ENCODE measurements around the gene PTGES2.

PTGES2 gene

DNA sequence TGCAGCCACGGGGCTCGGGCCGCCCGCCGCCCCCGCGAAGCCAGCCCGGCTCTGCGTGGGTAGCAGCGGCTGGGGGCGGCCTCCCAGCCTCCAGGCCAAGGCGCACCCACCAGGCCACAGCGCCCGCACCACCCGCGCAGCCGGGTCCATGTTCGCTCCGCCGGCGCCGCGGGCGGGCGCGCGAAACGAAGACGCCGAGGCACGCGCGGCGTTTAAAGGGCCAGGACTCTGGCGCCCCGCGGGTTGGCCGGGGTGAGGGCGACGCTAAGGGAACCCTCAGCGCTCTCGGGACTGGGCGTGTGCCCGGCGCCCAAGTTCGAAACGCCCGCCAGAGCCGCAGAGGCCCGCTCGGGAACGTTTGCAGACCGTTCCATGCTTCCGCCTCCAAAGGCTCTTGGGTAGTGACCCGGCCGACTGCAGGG is at the start of gene PTGES2:
PTGES2 (minus strand) TSS at position 162 of the 422 bp plus-strand sequence; CDS start at position 150, 12 bp downstream.
- peak; percentile 87 for DNase-seq

DNA sequence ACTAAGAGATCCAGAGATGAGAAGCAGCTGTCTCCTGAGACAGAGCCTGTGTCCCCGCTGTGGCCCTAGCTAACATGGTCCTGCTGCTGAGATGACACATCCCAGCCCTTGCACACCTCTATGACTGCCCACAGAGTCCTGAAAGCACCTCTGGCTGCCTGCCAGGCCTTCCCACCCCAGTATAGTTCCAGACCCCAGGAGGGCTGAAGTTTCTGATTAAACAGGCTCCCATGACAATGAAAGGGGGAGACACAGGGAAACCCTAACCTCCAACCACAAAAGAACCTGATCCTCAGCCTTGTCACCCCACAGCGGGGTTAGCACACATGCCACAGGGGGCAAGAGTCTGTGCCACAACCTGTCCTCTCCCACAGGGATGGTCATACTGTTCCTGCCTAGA is 48.2 kb upstream of the PTGES2 start:
- no peak for DNase-seq

DNA sequence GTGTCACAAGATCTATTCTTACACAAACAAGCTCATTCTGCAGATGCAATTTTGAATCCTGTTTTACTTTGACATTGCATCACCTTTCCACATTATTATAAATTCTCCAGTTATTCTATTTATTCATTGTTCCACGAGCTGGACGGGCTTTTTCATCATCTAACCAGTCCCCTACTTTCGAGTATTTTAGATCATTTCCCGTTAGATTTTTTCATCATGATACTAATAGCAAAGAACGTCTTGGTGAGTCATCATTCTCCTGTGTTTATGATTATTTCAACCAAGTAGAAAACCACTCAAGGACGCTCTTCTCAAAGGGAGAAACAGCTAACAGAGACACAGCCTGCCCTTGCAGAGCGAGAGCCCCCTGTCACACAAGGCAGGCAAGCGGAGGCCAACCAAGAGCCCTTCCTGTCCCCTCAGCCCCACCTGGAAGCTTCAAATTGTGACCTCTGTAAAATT is 47.6 kb upstream of the PTGES2 start:
- no peak for DNase-seq

DNA sequence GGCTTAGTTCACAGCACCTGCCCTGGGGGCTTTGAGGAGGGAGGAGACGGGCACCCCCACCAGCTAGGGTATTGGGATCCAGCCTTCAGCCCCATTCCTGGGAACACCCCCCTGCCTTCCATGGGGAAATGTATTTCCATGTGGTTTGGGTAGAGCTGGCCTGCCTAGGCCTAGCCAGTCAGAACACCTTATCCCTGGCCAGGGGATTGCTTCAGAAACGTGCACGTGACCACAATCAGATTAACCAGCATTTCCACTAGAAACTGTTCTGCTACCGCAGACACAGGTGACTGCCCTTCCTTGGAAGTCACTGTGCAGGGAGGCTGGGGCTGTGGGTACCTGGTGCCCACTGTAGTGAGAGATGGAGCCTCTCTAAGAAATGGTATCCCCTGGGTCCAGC is 46.5 kb upstream of the PTGES2 start:
- DNase-seq: no peak

DNA sequence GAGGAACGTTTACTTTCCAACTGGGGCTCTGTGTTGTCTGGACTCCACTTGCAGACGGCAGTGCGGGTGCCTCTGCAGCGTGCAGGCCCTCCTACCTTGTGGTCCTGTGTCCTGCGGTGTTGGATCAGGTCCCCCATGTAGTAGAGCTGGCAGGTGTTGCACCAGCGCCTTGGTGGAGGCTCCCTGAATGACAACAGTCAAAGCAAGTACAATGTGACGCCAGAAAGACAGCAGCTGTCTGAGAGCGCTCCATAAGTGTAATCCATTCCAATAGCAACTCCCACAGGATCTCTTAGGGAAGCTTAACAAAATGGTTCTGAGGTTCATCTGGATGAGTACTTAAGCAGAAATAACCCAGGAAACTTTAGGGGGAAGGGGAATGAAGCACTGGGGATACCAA is 42.4 kb upstream of the PTGES2 start:
- DNase-seq: no peak

DNA sequence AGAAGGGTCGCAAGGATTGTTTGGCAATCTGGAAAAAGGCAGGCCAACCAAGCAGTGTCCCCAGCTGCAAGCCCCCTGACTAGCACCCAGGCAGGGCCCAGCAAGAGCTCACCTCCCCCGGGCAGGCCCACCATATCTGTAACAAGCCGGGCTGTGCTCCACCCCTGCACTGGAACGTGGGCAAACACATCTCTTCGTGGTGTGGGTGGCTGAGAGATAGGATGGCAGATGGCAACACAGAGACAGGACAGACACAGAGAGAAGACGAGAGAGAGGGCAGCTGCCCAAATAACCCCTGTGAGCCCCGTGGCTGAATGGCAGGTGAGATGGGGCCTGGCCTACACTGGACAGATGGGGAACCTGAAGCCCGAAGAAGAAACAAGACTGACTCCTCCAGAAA is 42.0 kb upstream of the PTGES2 start:
- DNase-seq: no peak

DNA sequence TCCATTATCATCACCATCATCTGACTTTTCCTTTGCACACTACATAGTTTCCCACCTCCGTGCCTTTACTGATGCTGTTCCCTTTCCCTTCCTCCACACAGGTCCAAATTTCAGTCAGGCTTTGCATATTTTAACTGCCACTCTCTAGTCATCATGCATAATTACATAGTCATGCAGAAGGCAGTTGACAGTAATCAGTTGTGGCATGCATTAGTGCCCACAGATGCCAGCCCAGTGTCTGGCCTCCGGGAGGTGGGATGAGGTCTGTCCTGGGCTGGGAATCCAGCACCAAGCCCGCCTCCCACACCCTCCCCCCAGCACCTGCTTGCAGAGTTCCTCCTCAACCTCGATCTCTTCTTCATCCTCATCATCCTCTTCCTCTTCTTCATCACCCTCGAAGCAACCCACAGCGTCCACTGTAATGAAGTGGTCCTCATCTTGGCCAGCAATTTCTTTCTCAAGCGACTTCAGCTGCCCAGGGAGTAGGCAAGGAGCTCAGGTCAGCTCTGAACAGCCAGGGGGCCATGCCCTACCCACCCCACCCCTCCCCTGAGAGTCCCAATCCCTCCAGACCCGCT is 41.3 kb upstream of the PTGES2 start:
- no peak for DNase-seq

DNA sequence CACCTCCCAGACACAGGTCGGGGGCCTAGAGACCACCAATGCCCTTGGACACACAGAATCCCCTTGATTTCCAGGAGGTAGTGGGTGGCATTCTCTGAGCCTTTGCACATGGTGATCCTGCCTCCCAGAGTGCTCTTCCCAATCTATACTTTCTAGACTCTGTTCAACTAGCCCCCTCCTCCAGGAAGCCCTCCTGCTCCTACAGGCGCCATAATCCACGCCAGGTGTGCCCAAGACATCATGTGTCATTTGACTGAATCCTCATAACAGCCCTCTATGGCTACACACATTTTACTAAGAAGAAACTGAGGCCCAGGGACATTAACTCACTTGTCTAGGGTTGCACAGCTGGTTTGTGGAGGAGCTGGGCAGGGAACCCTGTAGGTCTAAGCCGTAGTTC is 39.7 kb upstream of the PTGES2 start:
- no peak for DNase-seq

DNA sequence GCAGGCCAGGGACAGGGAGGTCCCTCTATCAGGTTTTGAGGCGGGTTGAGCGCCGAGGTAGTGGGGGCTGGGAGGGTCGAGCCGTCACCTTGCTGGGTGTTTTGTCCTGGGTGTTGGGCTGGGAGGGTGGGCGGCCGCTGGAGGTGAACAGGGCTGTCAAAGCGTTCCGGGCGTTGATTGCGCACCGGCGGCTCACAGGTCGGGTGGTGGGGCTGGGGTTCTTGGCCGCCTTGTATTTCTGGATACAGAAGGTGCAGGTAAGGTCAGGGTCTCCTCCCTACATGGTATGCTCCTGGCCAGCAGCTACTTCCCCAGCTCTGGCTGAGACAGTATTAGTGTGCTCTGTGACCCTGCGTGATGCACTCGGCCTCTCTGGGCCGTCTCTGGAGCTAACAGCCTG is 38.6 kb upstream of the PTGES2 start:
- DNase-seq: no peak

DNA sequence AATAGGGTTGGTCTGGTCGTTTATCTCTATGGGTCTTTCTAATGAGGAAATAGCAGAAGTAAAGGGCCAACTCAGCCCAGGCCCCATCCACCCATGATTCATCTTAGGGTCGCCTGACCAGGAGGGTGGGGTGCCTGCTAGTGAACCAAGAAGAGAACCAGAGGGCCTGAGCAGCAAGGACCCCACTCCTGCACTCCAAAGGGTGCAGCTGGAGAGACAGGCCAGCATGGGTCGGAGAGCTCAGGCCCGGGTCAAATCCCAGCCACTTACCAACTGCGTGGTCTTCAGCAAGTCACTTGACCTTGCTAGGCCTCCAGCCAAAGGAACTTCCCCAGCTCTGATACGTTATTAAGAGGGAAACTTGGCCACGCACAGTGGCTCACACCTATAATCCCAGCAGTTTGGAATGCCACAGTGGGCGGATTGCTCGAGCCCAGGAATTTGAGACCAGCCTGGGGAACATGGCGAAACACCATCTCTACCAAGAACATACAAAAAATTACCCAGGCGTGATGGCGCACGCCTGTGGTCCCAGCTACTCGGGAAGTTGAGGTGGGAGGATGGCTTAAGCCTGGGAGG is 36.9 kb upstream of the PTGES2 start:
- no peak for DNase-seq

DNA sequence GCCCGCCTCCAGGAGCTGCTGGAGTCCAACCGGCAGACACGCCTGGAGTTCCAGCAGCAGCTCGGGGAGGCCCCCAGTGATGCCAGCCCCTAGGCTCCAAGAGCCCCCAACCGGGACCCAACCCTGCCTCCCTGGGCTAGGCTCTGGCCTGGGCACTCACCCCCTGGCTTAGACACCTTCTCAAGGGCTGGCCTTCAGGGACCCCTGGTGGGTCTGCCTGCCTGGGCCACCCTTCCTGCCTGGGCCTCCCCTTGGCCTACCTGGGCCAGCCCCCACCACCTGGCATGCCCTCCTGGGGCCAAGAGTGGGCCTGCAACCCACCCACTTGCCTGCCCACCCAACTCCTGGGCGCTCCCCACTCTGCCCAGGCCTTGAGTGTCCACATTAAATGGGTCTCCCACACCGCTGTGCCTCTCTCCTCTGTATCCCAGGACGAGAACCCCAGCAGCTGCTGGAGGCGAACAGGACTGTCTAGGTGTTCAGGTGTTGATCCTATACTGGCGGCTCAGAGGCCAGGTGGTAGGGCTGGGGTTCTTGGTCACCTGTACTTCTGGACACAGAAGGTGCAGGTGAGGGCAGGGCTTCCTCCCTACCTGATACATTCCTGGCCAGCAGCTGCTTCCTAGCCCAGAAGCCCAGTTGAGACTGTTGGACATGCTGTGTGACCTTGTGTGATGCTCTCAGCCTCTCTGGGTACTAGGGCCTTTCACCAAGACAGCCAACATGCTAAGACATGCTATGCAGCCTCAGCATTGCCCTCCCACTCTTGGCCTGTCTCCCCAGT is 36.2 kb upstream of the PTGES2 start:
- no peak for DNase-seq

DNA sequence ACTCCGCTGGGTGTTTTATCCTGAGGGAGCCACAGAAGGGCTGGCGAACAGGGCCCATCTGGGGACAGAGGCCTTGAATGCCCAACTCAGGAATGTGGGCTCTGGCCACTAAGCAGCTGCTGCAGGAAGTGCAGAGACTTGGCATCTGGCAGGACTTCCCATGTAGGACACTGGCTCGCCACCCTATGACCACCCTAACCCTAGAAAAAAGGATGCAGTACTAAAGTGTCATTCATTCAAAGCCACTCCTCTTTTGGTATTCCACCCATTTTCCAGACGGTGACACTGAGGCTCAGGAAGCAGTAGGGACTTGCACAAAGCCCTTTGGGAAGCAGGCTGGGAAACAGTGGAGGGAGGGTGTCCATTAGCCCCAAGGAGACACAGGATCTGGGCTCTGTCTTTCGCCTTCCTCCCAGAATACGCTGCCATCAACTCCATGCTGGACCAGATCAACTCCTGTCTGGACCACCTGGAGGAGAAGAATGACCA is 35.5 kb upstream of the PTGES2 start:
- no peak for DNase-seq

DNA sequence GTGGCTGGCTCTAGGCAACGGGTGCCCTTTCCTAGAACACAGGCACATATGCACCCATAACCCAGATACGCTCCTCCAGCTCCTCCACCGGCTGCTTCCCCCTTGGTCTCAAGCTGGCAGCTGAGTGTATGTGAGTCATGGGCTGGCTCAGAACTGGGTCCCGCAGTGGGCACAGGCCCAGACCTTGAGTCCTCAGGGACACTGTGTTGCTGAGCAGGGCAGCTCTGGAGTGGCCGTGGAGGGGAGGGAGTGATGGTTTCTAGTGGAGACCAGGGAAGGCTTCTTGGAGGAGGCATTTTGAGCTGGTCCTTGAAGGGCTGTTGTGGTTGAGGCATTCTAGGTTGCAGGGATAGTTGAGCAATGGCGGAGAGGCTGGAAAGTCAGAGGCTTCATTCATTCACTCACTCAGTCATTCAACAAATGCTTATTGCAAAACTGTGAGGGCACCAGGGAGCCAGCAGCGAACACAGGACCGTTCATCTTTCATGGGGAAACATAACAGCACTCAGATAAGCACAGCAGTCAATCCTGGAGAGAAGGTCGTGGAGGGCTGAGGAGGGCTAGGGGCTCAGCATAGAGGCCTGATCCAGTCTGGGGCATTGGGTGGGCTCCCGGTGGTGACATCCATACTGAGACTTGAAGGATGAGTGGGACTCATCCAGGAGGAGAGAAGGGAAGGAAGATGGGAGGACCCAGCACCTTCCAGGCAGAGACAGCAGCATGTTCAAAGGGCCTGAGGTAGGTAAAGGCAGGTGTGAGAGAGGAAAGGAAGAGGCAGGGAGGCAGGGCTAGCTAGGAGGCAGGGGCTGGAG is 34.9 kb upstream of the PTGES2 start:
- DNase-seq: no peak

DNA sequence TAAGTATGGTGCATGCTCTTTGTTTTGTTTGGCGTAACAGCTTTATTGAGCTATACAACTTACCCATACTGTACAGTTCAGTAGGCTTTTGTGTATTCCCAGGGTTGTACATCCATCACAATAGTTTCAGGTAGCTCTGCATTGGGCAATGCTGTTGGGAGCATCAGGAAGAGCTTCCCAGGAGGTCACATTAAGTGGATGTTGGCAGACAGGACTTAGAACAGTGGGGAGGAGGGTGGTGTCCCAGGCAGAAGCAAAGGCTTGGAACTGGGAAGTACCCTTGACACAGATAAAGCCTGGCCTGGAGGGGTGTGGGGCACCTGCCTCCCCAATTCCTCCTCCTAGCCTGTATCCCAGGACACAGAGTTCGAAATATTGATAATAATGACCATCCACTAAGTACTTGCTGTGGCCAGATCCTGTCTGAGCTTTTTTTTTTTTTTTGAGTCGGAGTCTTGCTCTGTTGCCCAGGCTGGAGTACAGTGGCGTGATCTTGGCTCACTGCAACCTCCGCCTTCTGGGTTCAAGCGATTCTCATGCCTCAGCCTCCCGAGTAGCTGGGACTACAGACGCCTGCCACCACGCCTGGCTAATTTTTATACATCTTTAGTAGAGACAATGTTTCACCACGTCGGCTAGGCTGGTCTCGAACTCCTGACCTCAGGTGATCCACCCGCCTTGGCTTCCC is 33.8 kb upstream of the PTGES2 start:
- no peak for DNase-seq

DNA sequence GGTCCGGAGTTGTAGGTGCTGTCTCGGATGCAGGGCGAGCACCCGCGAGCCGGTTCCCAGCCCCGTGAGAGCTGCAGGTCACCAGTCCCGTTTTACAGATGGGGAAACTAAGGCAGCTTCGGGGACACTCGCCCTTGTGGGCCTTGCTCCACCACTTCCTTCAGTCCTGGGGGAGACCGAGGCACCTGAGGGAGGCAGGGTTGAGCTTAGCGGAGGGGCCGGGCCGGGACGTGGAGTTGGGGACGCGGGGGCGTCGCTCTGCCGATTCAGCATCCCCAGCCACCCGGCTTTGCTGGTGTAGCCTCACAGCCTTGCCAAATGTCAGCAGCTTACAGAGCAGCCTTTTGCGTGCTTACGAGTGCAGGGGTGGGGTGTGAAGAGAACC is 33.1 kb upstream of the PTGES2 start:
- peak; percentile 66 for DNase-seq

DNA sequence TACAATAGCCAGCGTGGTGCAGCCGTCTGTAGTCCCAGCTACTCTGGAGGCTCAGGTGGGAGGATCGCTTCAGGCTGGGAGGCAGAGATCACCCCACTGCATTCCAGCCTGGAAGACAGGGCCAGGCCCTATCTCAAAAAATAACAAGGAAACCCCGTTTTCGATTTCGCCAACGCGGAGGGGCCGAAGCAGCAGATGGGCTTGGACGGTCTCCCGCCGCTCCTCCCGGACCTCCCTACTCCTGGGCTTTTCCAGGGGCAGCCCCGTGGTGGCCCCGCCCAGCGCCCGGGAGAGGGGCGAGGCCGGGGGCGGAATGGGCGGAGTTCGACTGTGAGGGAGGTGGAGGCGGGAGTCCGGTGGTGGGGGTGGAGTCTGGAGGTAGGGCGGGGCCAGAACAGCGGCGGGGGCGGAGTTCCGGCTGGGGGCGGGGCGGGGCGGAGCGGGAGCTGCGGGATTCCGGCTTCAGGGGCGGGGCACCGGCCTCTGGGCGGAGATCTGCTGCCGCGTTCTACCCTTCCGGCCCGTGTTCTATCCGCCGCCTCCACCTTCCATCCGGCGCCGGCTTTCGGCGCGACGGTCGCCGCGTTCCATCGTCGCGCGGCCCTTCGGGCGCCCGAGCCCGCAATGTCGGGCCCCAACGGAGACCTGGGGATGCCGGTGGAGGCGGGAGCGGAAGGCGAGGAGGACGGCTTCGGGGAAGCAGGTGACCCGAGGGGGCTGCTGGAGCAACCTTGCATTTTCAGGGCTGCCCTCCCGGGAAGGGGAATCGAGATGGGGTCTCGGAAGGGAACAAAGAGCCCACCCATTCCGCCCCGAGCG is 32.5 kb upstream of the PTGES2 start, which contains the start of gene BBLN:
BBLN (plus strand) TSS at position 482 of the 819 bp plus-strand sequence; CDS start at position 625, 143 bp downstream.
- DNase-seq: peak; percentile 95

DNA sequence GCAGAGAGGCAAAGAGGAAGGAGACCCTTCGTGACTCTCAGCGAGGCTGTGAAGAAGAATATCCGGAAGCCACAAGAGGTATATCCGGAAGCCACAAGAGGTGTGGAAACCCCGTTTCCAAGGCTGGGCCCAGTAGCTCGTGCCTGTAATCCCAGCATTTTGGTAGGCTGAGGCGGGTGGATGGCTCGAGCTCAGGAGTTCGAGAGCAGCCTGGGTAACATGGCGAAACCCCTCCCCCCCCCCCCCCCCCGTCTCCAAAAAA is 31.9 kb upstream of the PTGES2 start:
- DNase-seq: peak; percentile 41

DNA sequence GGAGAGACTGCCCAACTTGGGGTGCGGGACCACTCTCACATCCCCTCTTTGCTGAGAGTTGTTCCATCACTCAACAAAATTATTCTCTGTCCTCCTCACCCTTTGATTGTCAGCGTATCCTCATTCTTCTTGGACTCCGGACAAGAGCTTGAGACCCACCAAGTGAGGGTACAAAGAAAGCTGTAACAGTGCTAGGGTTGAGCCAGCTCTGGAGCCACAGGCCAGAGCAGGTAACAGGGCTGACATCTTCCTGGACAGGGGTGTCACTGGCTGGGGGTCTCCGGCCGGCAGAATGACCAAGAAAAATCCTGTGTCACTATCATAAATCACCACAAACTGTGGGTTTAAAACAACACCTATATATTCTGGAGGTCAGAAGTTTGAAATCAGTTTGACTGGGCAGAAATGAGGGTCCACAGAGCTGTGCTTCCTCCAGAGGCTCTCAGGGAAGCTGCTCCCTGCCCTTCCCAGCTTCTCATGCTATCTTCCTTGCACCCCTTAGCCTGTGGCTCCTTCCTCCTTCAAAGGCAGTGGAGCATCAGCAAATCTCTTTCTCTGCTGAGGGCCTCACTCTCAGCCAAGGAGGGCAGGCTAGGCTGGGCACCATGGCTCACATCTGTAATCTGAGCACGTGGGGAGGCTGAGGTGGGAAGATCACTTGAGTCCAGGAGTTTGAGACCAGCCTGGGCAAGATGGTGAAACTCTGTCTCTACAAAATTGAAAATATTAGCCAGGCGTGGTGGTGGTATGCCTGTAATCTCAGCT is 28.4 kb upstream of the PTGES2 start:
- no peak for DNase-seq

DNA sequence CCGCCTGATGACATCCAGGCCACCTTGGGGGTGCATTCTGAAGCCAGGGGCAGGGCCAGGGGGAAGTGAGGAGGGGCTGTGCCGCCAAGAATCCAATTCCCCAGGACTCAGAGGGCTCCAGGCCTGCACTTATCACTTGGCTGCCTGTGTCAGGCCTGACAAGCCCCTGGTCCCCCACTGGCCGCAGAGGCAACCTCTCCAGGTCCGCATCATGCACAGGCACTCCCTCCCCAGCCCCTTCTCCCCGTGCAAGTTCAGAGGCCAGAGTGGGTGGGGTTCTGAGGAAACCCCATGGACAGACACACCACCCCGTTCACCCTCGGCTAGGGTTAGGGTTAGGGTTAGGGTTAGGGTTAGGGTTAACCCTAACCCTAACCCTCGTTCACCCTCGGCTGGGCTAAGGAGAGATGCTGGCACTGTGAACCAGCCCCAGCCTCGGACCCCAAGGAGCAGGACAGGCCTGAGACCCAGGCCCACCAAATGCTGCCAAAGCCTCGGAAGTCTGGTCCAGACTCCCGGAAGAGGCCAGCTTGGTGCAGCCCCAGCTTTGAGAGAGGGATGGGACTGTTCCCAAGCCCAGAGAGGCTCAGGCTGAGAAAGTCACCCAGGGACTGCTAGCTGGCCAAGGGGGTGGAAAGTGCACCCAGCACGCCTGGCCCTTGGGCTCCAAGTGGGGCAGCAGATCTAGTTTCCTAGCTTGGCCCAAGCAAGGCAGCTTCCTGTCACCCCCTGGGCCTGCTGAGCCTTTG is 26.6 kb upstream of the PTGES2 start:
- no peak for DNase-seq

Measured in activated naive CD4-positive, alpha-beta T cell treated with anti-CD3 and anti-CD28 coated beads, Interleukin-2, amount 50 U/mL, for 16 hours (primary cell).